T-cell (primary cell): Measurements from ENCODE around the gene TSGA10IP. TPM values are rescaled to one million over a fixed set of nuclear protein-coding genes. Genes with fewer than 3 reads are reported as not detected.
A peak's percentile ranks its signal among the peaks of the same experiment; 100 is the strongest.

Experiments used
- ATAC-seq, 4 experiments: fragments of 200-7000 bp in 3 of 4; fragments of 150-1000 bp in 1 of 4; cut with Tn5 transposase; replicated peaks in 1 of 4; 1 replicate in 3 of 4; 2 replicates in 1 of 4; pipeline ENCODE4 v1.10.0; 2021; ENCODE audit warnings: moderate library complexity in 3 of 4, mild to moderate bottlenecking in 2 of 4, moderate number of reproducible peaks in 1 of 4
- CTCF ChIA-PET, 2 donors: fragments of 300-600 bp; sonication (Branson Sonifier 250); formaldehyde crosslinking; loops; one replicate each; lab custom pipeline; 2022; ENCODE audit warnings: antibody characterized with exemption in 2 of 2; lab: Charles Lee
- POLR2A ChIA-PET, 2 donors: fragments of 300-600 bp; sonication (Branson Sonifier 250); formaldehyde crosslinking; loops; one replicate each; lab custom pipeline; 2022; ENCODE audit warnings: antibody characterized with exemption in 2 of 2; lab: Charles Lee
- DNase-seq, 35 experiments: peaks; one replicate each; pipeline versions ENCODE4 v3.0.0 to v3.0.0-alpha.2; 2013 to 2023
- H3K27ac ChIP-seq: one replicate; pipeline ENCODE4 v1.5.1; 2013; ENCODE audit warnings: low read length
- H3K27me3 ChIP-seq, 2 experiments: replicated peaks in 1 of 2; 1 replicate in 1 of 2; 2 replicates in 1 of 2; pipeline versions ENCODE4 v1.6.1 to v1.7.0; 2013; ENCODE audit warnings: low read length in 1 of 2, mixed read lengths in 1 of 2; ENCODE audit not compliant: control insufficient read depth in 2 of 2, insufficient read depth in 2 of 2; ENCODE audit errors: extremely low read depth in 1 of 2
- H3K36me3 ChIP-seq, 2 donors: 1 replicate in 1 of 2; 2 replicates in 1 of 2; pipeline versions ENCODE4 v1.6.1 to v1.7.0; 2013; ENCODE audit warnings: low read length in 1 of 2; ENCODE audit not compliant: control insufficient read depth in 2 of 2, insufficient read depth in 1 of 2; ENCODE audit errors: extremely low read depth in 1 of 2
- H3K4me1 ChIP-seq, 2 experiments: 1 replicate in 1 of 2; 2 replicates in 1 of 2; pipeline versions ENCODE4 v1.6.1 to v1.7.0; 2013; ENCODE audit warnings: low read length in 2 of 2, mixed read lengths in 1 of 2; ENCODE audit not compliant: insufficient read depth in 2 of 2, control insufficient read depth in 1 of 2; ENCODE audit errors: extremely low read depth in 1 of 2
- H3K4me3 ChIP-seq, 2 donors: 1 replicate in 1 of 2; 2 replicates in 1 of 2; pipeline versions ENCODE4 v1.5.1 to v1.7.0; 2013; ENCODE audit warnings: mild to moderate bottlenecking in 2 of 2, low read length in 1 of 2, moderate library complexity in 1 of 2; ENCODE audit not compliant: control insufficient read depth in 1 of 2; ENCODE audit errors: extremely low read depth in 1 of 2
- H3K9me3 ChIP-seq: 2 replicates; pipeline ENCODE4 v1.7.0; 2013
- H3K27ac Mint-ChIP-seq, 2 donors: one replicate each; pipeline ENCODE4 v1.8.0; 2020 to 2021; ENCODE audit warnings: mild to moderate bottlenecking in 2 of 2, mixed read lengths in 2 of 2
- H3K27me3 Mint-ChIP-seq, 2 donors: one replicate each; pipeline ENCODE4 v1.8.0; 2021 to 2022; ENCODE audit warnings: mixed read lengths in 2 of 2
- H3K36me3 Mint-ChIP-seq: one replicate; pipeline ENCODE4 v1.8.0; 2021; ENCODE audit warnings: mixed read lengths
- H3K4me1 Mint-ChIP-seq, 3 donors: one replicate each; pipeline ENCODE4 v1.8.0; 2020 to 2022; ENCODE audit warnings: mixed read lengths in 3 of 3, mild to moderate bottlenecking in 1 of 3
- H3K4me3 Mint-ChIP-seq, 3 donors: one replicate each; pipeline ENCODE4 v1.8.0; 2020 to 2022; ENCODE audit warnings: mild to moderate bottlenecking in 3 of 3, mixed read lengths in 3 of 3, moderate library complexity in 3 of 3
- H3K9me3 Mint-ChIP-seq, 3 donors: one replicate each; pipeline ENCODE4 v1.8.0; 2020 to 2022; ENCODE audit warnings: mixed read lengths in 3 of 3
- WGBS: methylation state at CpG from one replicate; pipeline ENCODE4 v1.1.5; 2013; ENCODE audit warnings: missing lambda C conversion rate; ENCODE audit not compliant: insufficient coverage; 5-methylcytosine and 5-hydroxymethylcytosine counted together
- total RNA-seq, 35 experiments: library from RNA in 6 of 35; stranded (reverse) in 6 of 35; fragments of 120-200 nt in 1 of 35; gene quantifications; one replicate each; pipeline versions ENCODE4 v1.2.1 to v1.2.4 and lab custom pipeline; 2013 to 2026

TSGA10IP gene
- total RNA-seq, 5 donors from 2014 or later (not counting 1 experiment from before 2014, with no cell fraction given) = not detected

GRCh38 chr11:65899356-65900124, 45.7 kb upstream of the TSGA10IP start:
- POLR2A ChIA-PET = interaction anchor here (0.9 to 1.8 kb wide), 2 partner anchors 9 to 256 kb away, joined by 3 to 13 read pairs; partner anchors contain the start of gene CCDC85B (in 1 of the 2)
- no peak overlapping the region for H3K27ac Mint-ChIP-seq
- DNase-seq (peak in 6 of 35 experiments; percentile 15 to 59 (median 32)), ATAC-seq (peak in 2 of 4 experiments; percentile 17 to 24)
- peak overlapping the region; percentile 52 to 64 (median 64) for H3K4me3 Mint-ChIP-seq
- Histone ChIP-seq H3K36me3 (no peaks in the 10 kb centered on the region), H3K27me3 (peaks cover 0 to 31% of the 10 kb centered on the region in 2 experiments), H3K9me3 (no peaks in the 10 kb centered on the region), H3K4me1 (peaks cover 7 to 36% of the 10 kb centered on the region in 2 experiments), H3K27ac (no peak overlapping the region), H3K4me3 (peak overlapping the region; percentile 39 to 65)
- CTCF ChIA-PET = no interaction called here
- no peaks in the 10 kb centered on the region for H3K9me3 Mint-ChIP-seq
- H3K27me3 Mint-ChIP-seq = peaks cover 0 to 3% of the 10 kb centered on the region in 2 donors
- peaks cover 5 to 22% (median 6%) of the 10 kb centered on the region in 3 donors for H3K4me1 Mint-ChIP-seq
- no peaks in the 10 kb centered on the region for H3K36me3 Mint-ChIP-seq
- 2% methylated on average over 69 of the region's 78 CpGs for WGBS

GRCh38 chr11:65900125-65900898, 45.0 kb upstream of the TSGA10IP start, which contains the start of gene FOSL1:
FOSL1 (minus strand) TSS chr11:65900388; CDS start chr11:65900339, 49 bp downstream.
- Mint-ChIP-seq H3K4me1 (peaks cover 5 to 19% (median 6%) of the 10 kb centered on the region in 3 donors), H3K27ac (peak within 1 kb of the TSS in 1 of 2 donors; percentile 76), H3K9me3 (no peaks in the 10 kb centered on the region), H3K36me3 (no peaks in the 10 kb centered on the region), H3K27me3 (peaks cover 0 to 3% of the 10 kb centered on the region in 2 donors), H3K4me3 (peak within 1 kb of the TSS; percentile 61 to 74 (median 64))
- ATAC-seq = peak; percentile 91 to 97 (median 94)
- POLR2A ChIA-PET = interaction anchor here (0.5 to 1.8 kb wide), 6 partner anchors 8 to 395 kb away, joined by 3 to 13 read pairs (median 5); partner anchors contain the start of gene CCDC85B (in 1 of the 2)
- H3K27ac ChIP-seq = peak within 1 kb of the TSS; percentile 47
- H3K27me3 ChIP-seq = peaks cover 0 to 34% of the 10 kb centered on the region in 2 experiments
- H3K4me3 ChIP-seq = peak within 1 kb of the TSS; percentile 39 to 65
- peaks cover 7 to 33% of the 10 kb centered on the region in 2 experiments for H3K4me1 ChIP-seq
- no peaks in the 10 kb centered on the region for H3K9me3 ChIP-seq
- WGBS = under 1% methylated on average over 72 of the region's 80 CpGs
- CTCF ChIA-PET = interaction anchor here (0.6 to 2.6 kb wide), 4 partner anchors 9 to 480 kb away, joined by 4 to 22 read pairs (median 13); partner anchors contain the start of genes CCDC85B (in 1 of the 2) and FIBP (in 1 of the 2)
- no peaks in the 10 kb centered on the region for H3K36me3 ChIP-seq
- DNase-seq = peak; percentile 64 to 96 (median 89)

GRCh38 chr11:65900899-65901180, 44.4 kb upstream of the TSGA10IP start:
- Mint-ChIP-seq H3K27me3 (peaks cover 0 to 3% of the 10 kb centered on the region in 2 donors), H3K4me1 (peaks cover 5 to 16% (median 6%) of the 10 kb centered on the region in 3 donors), H3K9me3 (no peaks in the 10 kb centered on the region), H3K4me3 (peak overlapping the region; percentile 61 to 74 (median 64)), H3K27ac (peak overlapping the region in 1 of 2 donors; percentile 76), H3K36me3 (no peaks in the 10 kb centered on the region)
- no peaks in the 10 kb centered on the region for H3K9me3 ChIP-seq
- peaks cover 7 to 33% of the 10 kb centered on the region in 2 experiments for H3K4me1 ChIP-seq
- WGBS = no CpG with 5 or more reads among the region's 11 CpGs
- ATAC-seq (no peak), DNase-seq (no peak)
- peaks cover 0 to 34% of the 10 kb centered on the region in 2 experiments for H3K27me3 ChIP-seq
- peak overlapping the region; percentile 47 for H3K27ac ChIP-seq
- no peaks in the 10 kb centered on the region for H3K36me3 ChIP-seq
- POLR2A ChIA-PET = interaction anchor here (0.5 to 1.8 kb wide), 6 partner anchors 9 to 395 kb away, joined by 3 to 13 read pairs (median 5); partner anchors contain the start of gene CCDC85B (in 1 of the 2)
- peak overlapping the region in 1 of 2 donors; percentile 65 for H3K4me3 ChIP-seq
- CTCF ChIA-PET = interaction anchor here (0.6 to 2.6 kb wide), 4 partner anchors 9 to 481 kb away, joined by 4 to 22 read pairs (median 13); partner anchors contain the start of genes CCDC85B (in 1 of the 2) and FIBP (in 1 of the 2)

DNA sequence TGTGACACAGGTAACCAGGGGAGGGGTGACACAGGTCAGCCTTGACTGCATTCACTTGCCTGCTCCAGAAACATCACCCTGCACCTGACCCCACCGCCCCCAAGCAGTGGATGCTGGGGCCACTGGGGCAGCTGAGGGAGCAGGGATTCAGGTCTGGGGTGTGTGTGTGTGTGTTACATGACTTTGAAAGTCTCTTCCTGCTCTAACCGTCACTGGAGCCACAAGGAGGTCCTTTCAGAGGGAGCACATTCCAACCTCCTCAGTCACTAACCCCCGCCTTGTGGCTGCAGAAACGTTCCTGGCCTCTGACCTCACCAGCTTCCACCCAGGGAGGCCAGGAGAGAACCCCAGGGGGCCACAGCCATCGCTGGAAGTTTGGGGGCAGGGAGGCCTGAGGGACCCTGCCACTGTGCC, 42.2 kb upstream of the TSGA10IP start:
- Histone ChIP-seq H3K27me3 (peaks cover 0 to 43% of the 10 kb centered on the region in 2 experiments), H3K4me3 (no peak overlapping the region), H3K36me3 (no peaks in the 10 kb centered on the region), H3K27ac (no peak overlapping the region), H3K4me1 (peaks cover 7 to 29% of the 10 kb centered on the region in 2 experiments), H3K9me3 (no peaks in the 10 kb centered on the region)
- CTCF ChIA-PET = no interaction called here
- Mint-ChIP-seq H3K4me1 (peaks cover 5 to 14% (median 6%) of the 10 kb centered on the region in 3 donors), H3K36me3 (no peaks in the 10 kb centered on the region), H3K9me3 (no peaks in the 10 kb centered on the region), H3K27ac (no peak overlapping the region), H3K27me3 (peaks cover 0 to 4% of the 10 kb centered on the region in 2 donors), H3K4me3 (no peak overlapping the region)
- no peak for DNase-seq
- no peak for ATAC-seq
- POLR2A ChIA-PET = interaction anchor here in 1 of 2 donors (0.5 kb wide), 1 partner anchor 1569 kb away, joined by 3 read pairs; no protein-coding TSS in a partner anchor
- 13% methylated on average over 1 of the region's 5 CpGs for WGBS

DNA sequence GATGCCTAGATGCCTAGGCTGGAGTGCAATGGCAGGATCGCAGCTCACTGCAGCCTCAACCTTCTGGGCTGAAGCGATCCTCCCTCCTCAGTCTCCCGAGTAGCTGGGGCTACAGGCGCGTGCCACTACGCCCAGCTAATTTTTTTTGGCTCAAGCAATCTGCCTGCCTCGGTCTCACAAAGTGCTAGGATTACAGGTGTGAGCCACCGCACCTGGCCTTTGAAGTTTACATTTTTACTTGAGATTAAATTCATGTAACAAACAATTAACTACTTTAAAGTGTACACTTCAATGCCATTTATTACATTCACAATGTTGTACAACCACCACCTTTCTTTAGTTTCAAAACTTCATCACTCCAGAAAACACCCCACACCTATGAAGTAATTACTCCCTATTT, 41.6 kb upstream of the TSGA10IP start:
- Mint-ChIP-seq H3K27ac (no peak overlapping the region), H3K36me3 (no peaks in the 10 kb centered on the region), H3K27me3 (peaks cover 0 to 3% of the 10 kb centered on the region in 2 donors), H3K4me1 (peaks cover 3 to 13% (median 5%) of the 10 kb centered on the region in 3 donors), H3K4me3 (no peak overlapping the region), H3K9me3 (no peaks in the 10 kb centered on the region)
- DNase-seq (no peak), ATAC-seq (no peak)
- H3K9me3 ChIP-seq = no peaks in the 10 kb centered on the region
- ChIA-PET POLR2A (no interaction called here), CTCF (no interaction called here)
- H3K27ac ChIP-seq = no peak overlapping the region
- peaks cover 7 to 27% of the 10 kb centered on the region in 2 experiments for H3K4me1 ChIP-seq
- 88% methylated on average over 8 of the region's 8 CpGs for WGBS
- H3K27me3 ChIP-seq = peaks cover 0 to 42% of the 10 kb centered on the region in 2 experiments
- no peak overlapping the region for H3K4me3 ChIP-seq
- no peaks in the 10 kb centered on the region for H3K36me3 ChIP-seq
